Activated B cell treated with CpG ODN at 0.5 μM for 24 hours (primary cell): ENCODE results near the gene CD151. TPM values are rescaled to one million over a fixed set of nuclear protein-coding genes. Genes with fewer than 3 reads are reported as not detected.

ENCODE experiments used
- ATAC-seq: fragments of 200-7000 bp; cut with Tn5 transposase; one replicate; pipeline ENCODE4 v1.10.0; 2021; ENCODE audit warnings: low read depth, mild to moderate bottlenecking, moderate library complexity
- CTCF ChIA-PET: fragments of 350-600 bp; sonication (Branson Sonifier 250); formaldehyde crosslinking; loops from one replicate; lab custom pipeline; 2021; ENCODE audit warnings: antibody characterized with exemption; lab: Charles Lee
- POLR2A ChIA-PET: fragments of 350-600 bp; sonication (Branson Sonifier 250); formaldehyde crosslinking; loops from one replicate; lab custom pipeline; 2021; ENCODE audit warnings: antibody characterized with exemption; lab: Charles Lee
- DNase-seq: peaks from one replicate; pipeline ENCODE4 v3.0.0; 2022
- H3K27ac Mint-ChIP-seq: one replicate; pipeline ENCODE4 v1.8.0; 2020; ENCODE audit warnings: mixed read lengths
- H3K27me3 Mint-ChIP-seq: one replicate; pipeline ENCODE4 v1.8.0; 2021; ENCODE audit warnings: mixed read lengths
- H3K36me3 Mint-ChIP-seq: one replicate; pipeline ENCODE4 v1.8.0; 2021; ENCODE audit warnings: low read depth, mixed read lengths
- H3K4me1 Mint-ChIP-seq: one replicate; pipeline ENCODE4 v1.8.0; 2021; ENCODE audit warnings: mixed read lengths
- H3K4me3 Mint-ChIP-seq: one replicate; pipeline ENCODE4 v1.8.0; 2020; ENCODE audit warnings: mild to moderate bottlenecking, mixed read lengths
- H3K9me3 Mint-ChIP-seq: one replicate; pipeline ENCODE4 v1.8.0; 2020; ENCODE audit warnings: mixed read lengths
- intact Hi-C: fragments of 100-400 bp; cut with micrococcal nuclease; formaldehyde crosslinking; loops from one replicate; pipeline ENCODE4 v1.15.1; 2024
- total RNA-seq: library from RNA; stranded (reverse); gene quantifications from 2 replicates; pipeline ENCODE4 v1.2.3, GENCODE V29; 2022
- TF ChIP-seq, protein P1 (sequence below): fragments of 200-600 bp; IDR thresholded peaks from one replicate; pipeline ENCODE4 v1.8.0; 2022; ENCODE audit warnings: antibody characterized with exemption, mild to moderate bottlenecking

The CD151 gene
- total RNA-seq = 14.4 and 14.5 TPM in 2 replicates

DNA sequence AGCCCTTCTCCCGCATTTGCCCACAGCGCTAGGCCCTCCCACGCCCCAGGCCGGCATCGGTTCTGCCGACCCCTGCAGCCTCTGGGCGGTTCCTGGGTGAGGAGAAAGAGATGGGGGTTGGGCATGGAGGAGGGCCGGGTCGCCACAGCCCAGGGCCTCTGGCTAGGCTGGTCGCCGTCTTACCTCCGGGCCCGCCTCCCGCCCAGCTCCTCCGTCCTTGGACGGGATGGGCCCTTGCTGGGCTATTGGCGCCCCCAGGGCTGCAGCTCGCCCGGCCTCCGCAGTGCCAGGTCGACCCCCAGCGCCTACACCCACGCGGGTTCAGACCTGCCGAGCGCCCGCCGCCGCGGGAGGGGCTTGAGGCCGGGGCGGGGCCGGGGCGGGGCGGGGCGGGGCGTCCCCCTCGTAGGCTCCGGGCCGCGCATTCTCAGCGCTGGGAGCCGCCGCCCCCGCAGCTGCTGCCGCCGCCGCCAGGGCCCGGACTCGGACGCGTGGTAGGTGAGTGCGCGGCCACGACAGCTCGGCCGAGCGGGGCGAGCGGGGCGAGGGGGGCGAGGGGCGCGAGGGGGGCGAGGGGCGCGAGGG is at the start of gene CD151:
Gene CD151, plus strand, starts transcription at position 424 of the 585 bp plus-strand sequence. CDS start 3,118 bp downstream, outside the sequence.
- Mint-ChIP-seq H3K27ac (no peak within 1 kb of the TSS), H3K9me3 (no peaks in the 10 kb centered on the region), H3K4me3 (peak within 1 kb of the TSS; percentile 64), H3K27me3 (peaks cover 4% of the 10 kb centered on the region), H3K36me3 (peaks cover 3% of the 10 kb centered on the region), H3K4me1 (peaks cover 44% of the 10 kb centered on the region)
- POLR2A ChIA-PET = interaction anchor here (1.0 to 8.3 kb wide), 4 partner anchors 10 to 477 kb away, joined by 3 to 104 read pairs (median 22); partner anchors contain the start of genes PNPLA2, POLR2L and TSPAN4
- ATAC-seq (peak; percentile 64), DNase-seq (peak; percentile 65)
- CTCF ChIA-PET = no interaction called here
- intact Hi-C loops = loop anchor here (1.0 to 5.0 kb wide), 2 partner anchors 10 to 35 kb away; partner anchors contain the start of genes POLR2L, SLC25A22 and TSPAN4
- TF ChIP-seq, protein P1, sequence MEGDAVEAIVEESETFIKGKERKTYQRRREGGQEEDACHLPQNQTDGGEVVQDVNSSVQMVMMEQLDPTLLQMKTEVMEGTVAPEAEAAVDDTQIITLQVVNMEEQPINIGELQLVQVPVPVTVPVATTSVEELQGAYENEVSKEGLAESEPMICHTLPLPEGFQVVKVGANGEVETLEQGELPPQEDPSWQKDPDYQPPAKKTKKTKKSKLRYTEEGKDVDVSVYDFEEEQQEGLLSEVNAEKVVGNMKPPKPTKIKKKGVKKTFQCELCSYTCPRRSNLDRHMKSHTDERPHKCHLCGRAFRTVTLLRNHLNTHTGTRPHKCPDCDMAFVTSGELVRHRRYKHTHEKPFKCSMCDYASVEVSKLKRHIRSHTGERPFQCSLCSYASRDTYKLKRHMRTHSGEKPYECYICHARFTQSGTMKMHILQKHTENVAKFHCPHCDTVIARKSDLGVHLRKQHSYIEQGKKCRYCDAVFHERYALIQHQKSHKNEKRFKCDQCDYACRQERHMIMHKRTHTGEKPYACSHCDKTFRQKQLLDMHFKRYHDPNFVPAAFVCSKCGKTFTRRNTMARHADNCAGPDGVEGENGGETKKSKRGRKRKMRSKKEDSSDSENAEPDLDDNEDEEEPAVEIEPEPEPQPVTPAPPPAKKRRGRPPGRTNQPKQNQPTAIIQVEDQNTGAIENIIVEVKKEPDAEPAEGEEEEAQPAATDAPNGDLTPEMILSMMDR = no peak

DNA sequence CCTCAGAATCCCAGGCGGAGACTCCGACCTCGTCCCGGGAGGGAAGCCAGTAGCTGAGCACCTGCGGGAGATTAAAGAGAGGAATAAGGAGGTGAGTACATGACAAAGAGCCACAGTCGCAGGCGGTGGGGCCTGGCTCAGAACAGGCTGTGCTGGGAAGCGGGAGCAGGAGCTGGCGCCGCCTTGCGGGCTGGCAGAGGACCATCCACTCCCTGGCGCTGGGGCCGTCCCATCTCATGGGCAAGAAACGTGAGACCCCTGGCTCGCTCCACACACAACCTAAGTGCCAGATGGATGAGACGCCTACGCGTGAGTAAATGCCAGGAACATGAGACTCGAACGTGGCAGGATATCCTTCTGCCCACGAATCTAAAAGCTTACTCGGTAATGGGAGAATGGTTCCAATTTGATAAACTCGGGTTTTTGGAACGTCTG is 49.2 kb upstream of the CD151 start:
- H3K4me3 Mint-ChIP-seq = no peak overlapping the region
- no peaks in the 10 kb centered on the region for H3K9me3 Mint-ChIP-seq
- peaks cover 4% of the 10 kb centered on the region for H3K36me3 Mint-ChIP-seq
- H3K27ac Mint-ChIP-seq = no peak overlapping the region
- TF ChIP-seq, protein P1 = no peak
- POLR2A ChIA-PET = interaction anchor here (0.7 kb wide), 1 partner anchor 12 kb away, joined by 4 read pairs; no protein-coding TSS in a partner anchor
- H3K4me1 Mint-ChIP-seq = peaks cover 2% of the 10 kb centered on the region
- H3K27me3 Mint-ChIP-seq = no peaks in the 10 kb centered on the region
- intact Hi-C loops = no loop called here
- CTCF ChIA-PET = interaction anchor here (1.3 kb wide), 1 partner anchor 12 kb away, joined by 3 read pairs; no protein-coding TSS in a partner anchor
- peak; percentile 76 for ATAC-seq
- no peak for DNase-seq

DNA sequence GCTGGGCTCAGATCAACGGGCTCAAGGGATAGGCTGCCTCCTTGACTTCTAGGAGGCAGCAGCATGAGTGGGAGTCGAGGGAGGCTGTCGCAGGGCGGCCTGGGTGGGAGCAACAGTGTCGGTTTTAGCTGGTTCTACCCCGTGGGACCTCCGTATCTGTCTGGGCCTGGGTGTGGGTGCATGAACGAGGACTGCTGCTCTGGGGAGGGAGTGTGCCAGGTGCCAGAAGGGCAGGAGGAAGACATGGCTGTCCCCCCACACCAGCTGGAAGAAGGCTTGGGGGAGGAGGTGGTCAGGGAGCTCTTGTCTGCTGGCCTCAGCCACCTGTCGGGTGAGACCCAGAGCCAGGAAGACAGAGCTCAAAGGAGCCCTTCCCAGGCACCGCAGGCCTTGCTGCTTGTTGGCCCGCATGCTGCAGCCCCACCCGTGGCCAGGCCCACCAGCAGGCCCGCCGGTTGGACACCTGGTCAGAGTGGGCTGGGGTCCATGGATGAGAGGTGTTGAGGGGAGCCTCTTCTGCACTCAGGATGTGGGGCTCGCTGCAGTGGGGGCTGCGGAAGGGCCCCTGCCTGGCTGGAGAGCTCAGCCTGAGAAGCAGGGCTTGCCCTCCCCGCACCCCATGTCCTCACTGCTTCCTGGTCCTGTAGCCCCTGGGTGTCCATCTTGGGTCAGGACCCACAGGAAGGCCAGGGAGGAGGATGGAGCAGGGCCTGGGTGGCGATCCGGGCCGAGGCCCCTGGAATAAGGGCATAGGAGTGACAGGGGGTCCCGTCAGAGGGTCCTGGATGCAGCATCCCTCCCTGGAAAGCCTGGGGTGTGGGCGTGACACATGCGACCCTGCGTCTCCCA is 46.3 kb upstream of the CD151 start:
- intact Hi-C loops = no loop called here
- no peak for DNase-seq
- TF ChIP-seq, protein P1 = no peak
- Mint-ChIP-seq H3K27ac (no peak overlapping the region), H3K4me3 (no peak overlapping the region), H3K9me3 (no peaks in the 10 kb centered on the region), H3K4me1 (peaks cover 5% of the 10 kb centered on the region), H3K36me3 (peaks cover 6% of the 10 kb centered on the region), H3K27me3 (peaks cover 2% of the 10 kb centered on the region)
- ChIA-PET POLR2A (no interaction called here), CTCF (no interaction called here)
- no peak for ATAC-seq

DNA sequence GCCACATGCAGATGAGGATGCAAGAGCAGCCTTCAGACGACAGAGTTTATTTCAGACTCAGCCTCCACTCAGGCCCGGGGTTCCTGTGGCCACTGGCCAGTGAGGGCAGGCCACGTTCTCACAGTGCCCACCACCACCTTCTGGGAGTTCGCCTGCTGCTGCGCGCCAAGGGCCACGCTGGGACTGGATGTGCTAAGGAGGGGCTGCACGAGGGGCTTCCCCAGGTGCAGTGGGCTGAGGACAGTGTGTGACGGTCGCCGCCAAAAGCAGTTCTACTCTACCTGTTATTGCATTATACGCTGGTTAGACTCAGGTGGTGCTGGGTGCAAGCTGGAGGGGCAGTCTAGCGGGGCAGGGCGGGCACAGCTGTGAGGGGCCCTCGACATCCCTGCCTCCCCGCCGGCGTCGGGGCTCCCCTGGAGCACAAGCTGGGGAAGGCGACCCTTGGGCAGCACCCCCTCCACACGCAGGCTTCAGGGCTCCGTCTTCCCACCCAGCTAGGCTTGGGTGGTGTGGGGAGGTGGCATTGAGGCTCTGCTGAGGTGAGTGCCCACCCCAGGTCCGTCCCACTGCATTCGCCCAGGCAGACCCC is 45.6 kb upstream of the CD151 start:
- H3K4me3 Mint-ChIP-seq = no peak overlapping the region

More for the DNA sequence above, 45.6 kb upstream of the CD151 start:
- POLR2A ChIA-PET = no interaction called here
- no peaks in the 10 kb centered on the region for H3K9me3 Mint-ChIP-seq
- intact Hi-C loops = no loop called here
- H3K4me1 Mint-ChIP-seq = peaks cover 5% of the 10 kb centered on the region
- H3K27ac Mint-ChIP-seq = no peak overlapping the region
- H3K27me3 Mint-ChIP-seq = peaks cover 2% of the 10 kb centered on the region
- TF ChIP-seq, protein P1 = no peak
- ATAC-seq (no peak), DNase-seq (no peak)
- CTCF ChIA-PET = no interaction called here
- H3K36me3 Mint-ChIP-seq = peaks cover 9% of the 10 kb centered on the region
